Endothelial cell of umbilical vein (primary cell): ENCODE results near the gene CNTNAP1. TPM values are rescaled to one million over a fixed set of nuclear protein-coding genes. Genes with fewer than 3 reads are reported as not detected.

Source experiments
- BruUV-seq: library from RNA; stranded (reverse); fragments of 400-500 nt; replicated peaks from 2 replicates; lab custom pipeline; 2021; lab: Mats Ljungman, UMichigan
- CTCF ChIA-PET: fragments of 300-600, 350-600 bp; sonication (Branson Sonifier 250); formaldehyde crosslinking; loops from one replicate; lab custom pipeline; 2021; ENCODE audit warnings: antibody characterized with exemption, inconsistent platforms; lab: Charles Lee
- POLR2A ChIA-PET: fragments of 300-600, 350-600 bp; sonication (Branson Sonifier 250); formaldehyde crosslinking; loops from one replicate; lab custom pipeline; 2021; ENCODE audit warnings: antibody characterized with exemption, inconsistent platforms; lab: Charles Lee
- DNase-seq: peaks from one replicate; pipeline ENCODE4 v3.0.0-alpha.2; 2011; ENCODE audit warnings: low read depth, low spot score
- FAIRE-seq: peaks from 2 replicates; lab custom pipeline; 2011; peaks lifted over from hg19 to GRCh38; lab: Jason Lieb, UNC
- H2AFZ ChIP-seq: 2 replicates; pipeline ENCODE4 v1.6.0; 2012; ENCODE audit warnings: low read depth, low read length, control low read depth, inconsistent platforms
- H3K27ac ChIP-seq: 2 replicates; pipeline ENCODE4 v1.5.1; 2011; ENCODE audit warnings: low read depth, mild to moderate bottlenecking, control low read depth, low read length, moderate library complexity; ENCODE audit not compliant: insufficient read depth
- H3K27me3 ChIP-seq, 2 experiments: 2 replicates each; pipeline versions ENCODE4 v1.6.0 to v1.6.1; 2011; ENCODE audit warnings: low read length in 2 of 2, mixed read lengths in 1 of 2; ENCODE audit not compliant: control insufficient read depth in 2 of 2, insufficient read depth in 2 of 2
- H3K36me3 ChIP-seq, 2 experiments: 2 replicates in 1 of 2; 3 replicates in 1 of 2; pipeline ENCODE4 v1.5.1; 2011; ENCODE audit warnings: low read length in 2 of 2, mild to moderate bottlenecking in 1 of 2, moderate library complexity in 1 of 2; ENCODE audit not compliant: control insufficient read depth in 2 of 2, insufficient read depth in 2 of 2; ENCODE audit errors: extremely low read depth in 1 of 2
- H3K4me1 ChIP-seq: 3 replicates; pipeline ENCODE4 v1.5.1; 2011; ENCODE audit warnings: mild to moderate bottlenecking, low read length; ENCODE audit not compliant: control insufficient read depth, insufficient read depth; ENCODE audit errors: extremely low read depth
- H3K4me2 ChIP-seq: 2 replicates; pipeline ENCODE4 v1.6.1; 2011; ENCODE audit warnings: low read length, control low read depth, mixed read lengths; ENCODE audit not compliant: insufficient read depth
- H3K4me3 ChIP-seq, 3 experiments: fragments of 200-600 bp in 1 of 3; sonication (generic), shearing (Covaris generic) in 1 of 3; replicated peaks in 1 of 3; 2 replicates each; pipeline ENCODE4 v1.5.1; 2011 to 2016; ENCODE audit warnings: control low read depth in 3 of 3, low read length in 3 of 3, mild to moderate bottlenecking in 2 of 3, inconsistent platforms in 1 of 3, low read depth in 1 of 3, moderate library complexity in 1 of 3; ENCODE audit not compliant: insufficient read depth in 1 of 3
- H3K79me2 ChIP-seq: 2 replicates; pipeline ENCODE4 v1.6.0; 2012; ENCODE audit warnings: low read length, inconsistent platforms; ENCODE audit not compliant: control insufficient read depth, insufficient read depth
- H3K9ac ChIP-seq: replicated peaks from 2 replicates; pipeline ENCODE3; 2011; ENCODE audit warnings: low read length, control low read depth; ENCODE audit not compliant: insufficient read depth; ENCODE audit errors: extremely low read depth
- H3K9me1 ChIP-seq: replicated peaks from 3 replicates; pipeline ENCODE4 v1.6.0; 2011; ENCODE audit warnings: mild to moderate bottlenecking, low read length; ENCODE audit not compliant: control insufficient read depth, insufficient read depth; ENCODE audit errors: extremely low read depth
- H3K9me3 ChIP-seq: replicated peaks from 2 replicates; pipeline ENCODE4 v1.5.1; 2012; ENCODE audit warnings: low read length, inconsistent platforms; ENCODE audit not compliant: control insufficient read depth, insufficient read depth
- H4K20me1 ChIP-seq: replicated peaks from 2 replicates; pipeline ENCODE3; 2011; ENCODE audit warnings: mild to moderate bottlenecking, low read length; ENCODE audit not compliant: control insufficient read depth, insufficient read depth; ENCODE audit errors: extremely low read depth
- EZH2 ChIP-seq: IDR thresholded peaks from 2 replicates; pipeline ENCODE4 v1.6.1; 2012; ENCODE audit warnings: borderline replicate concordance, low read depth, mild to moderate bottlenecking, moderate library complexity, low read length, inconsistent platforms; ENCODE audit not compliant: severe bottlenecking
- FOS ChIP-seq: IDR thresholded peaks from 2 replicates; pipeline ENCODE4 v1.6.1; 2011; ENCODE audit warnings: mild to moderate bottlenecking, low read length, moderate library complexity, borderline replicate concordance; ENCODE audit not compliant: insufficient read depth
- GATA2 ChIP-seq: IDR thresholded peaks from 2 replicates; pipeline ENCODE4 v1.7.0; 2011; ENCODE audit warnings: low read depth, mild to moderate bottlenecking, moderate library complexity, mixed read lengths, low read length; ENCODE audit not compliant: insufficient read length, insufficient read depth
- JUN ChIP-seq: IDR thresholded peaks from 2 replicates; pipeline ENCODE4 v1.6.1; 2011; ENCODE audit warnings: borderline replicate concordance, low read depth; ENCODE audit not compliant: insufficient read length, insufficient read depth
- MYC ChIP-seq: IDR thresholded peaks from one replicate; pipeline ENCODE4 v1.6.1; 2011; ENCODE audit warnings: mild to moderate bottlenecking, low read depth, low read length
- POLR2A ChIP-seq: IDR thresholded peaks from 2 replicates; pipeline ENCODE4 v1.6.1; 2012; ENCODE audit warnings: low read depth, mild to moderate bottlenecking, control low read depth, low read length
- POLR2AphosphoS5 ChIP-seq: IDR thresholded peaks from 2 replicates; pipeline ENCODE4 v1.6.1; 2012; ENCODE audit warnings: low read depth, mild to moderate bottlenecking, control low read depth, low read length, moderate library complexity; ENCODE audit not compliant: insufficient read depth
- dilution Hi-C: fragments of 300-500 bp; cut with MboI; formaldehyde crosslinking; loops from one replicate; pipeline ENCODE4 v1.15.0; 2019; ENCODE audit warnings: low sequenced_read_pairs; ENCODE audit not compliant: extremely low pct_ligation_motif_present
- intact Hi-C: fragments of 100-400 bp; cut with micrococcal nuclease; formaldehyde crosslinking; loops from one replicate; pipeline ENCODE4 v1.10.0; 2022
- polyA plus RNA-seq, 4 experiments: library from polyadenylated mRNA; depleted of rRNA in 3 of 4; stranded (reverse) in 3 of 4; unstranded in 1 of 4; fragments of >200 nt; gene quantifications; 2 replicates each; pipeline versions ENCODE4 v1.2.1 to v1.2.3, GENCODE V29; 2011 to 2012; ENCODE audit warnings: missing spikeins in 1 of 4
- total RNA-seq: library from RNA; stranded (reverse); gene quantifications from 2 replicates; pipeline ENCODE4 v1.2.3, GENCODE V29; 2021
- TF ChIP-seq, protein P1 (sequence below), 2 donors: IDR thresholded peaks; 1 replicate in 1 of 2; 2 replicates in 1 of 2; pipeline ENCODE4 v1.5.1; 2011; ENCODE audit warnings: low read length in 2 of 2, mild to moderate bottlenecking in 2 of 2, moderate library complexity in 2 of 2, control low read depth in 1 of 2, inconsistent platforms in 1 of 2, low read depth in 1 of 2; ENCODE audit not compliant: insufficient read depth in 1 of 2; ENCODE audit errors: extremely low read depth in 1 of 2
- TF ChIP-seq, protein P2 (sequence below): IDR thresholded peaks from 2 replicates; pipeline ENCODE4 v1.6.1; 2011; ENCODE audit not compliant: insufficient read depth, insufficient read length

CNTNAP1 gene
- total and polyA plus RNA-seq, 2 donors (not counting 3 experiments of a cell fraction or from before 2014, with no cell fraction given), result 26.3 to 44.8 TPM

DNA sequence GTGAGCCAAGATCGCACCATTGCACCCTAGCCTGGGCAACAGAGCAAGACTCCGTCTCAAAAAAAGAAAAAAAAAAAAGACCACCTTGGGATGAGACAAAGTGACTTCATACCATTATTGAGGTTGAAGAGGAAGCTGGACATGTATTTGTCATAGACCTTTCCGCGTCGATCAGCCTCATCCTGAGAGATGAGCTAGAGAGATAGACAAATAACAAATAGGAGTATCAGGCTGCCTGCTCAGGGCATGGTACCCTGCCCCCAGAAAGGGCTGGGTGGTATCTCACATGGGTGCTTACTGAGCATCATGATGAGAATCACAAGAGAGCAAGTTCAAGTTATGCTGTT lies 22.1 kb downstream of the CNTNAP1 start:
- Histone ChIP-seq H3K27ac (no peak overlapping the region), H3K9me1 (no peaks in the 10 kb centered on the region), H3K9me3 (no peaks in the 10 kb centered on the region), H3K27me3 (no peaks in the 10 kb centered on the region), H4K20me1 (no peaks in the 10 kb centered on the region), H3K36me3 (peaks cover 13 to 50% of the 10 kb centered on the region in 2 experiments), H3K4me2 (no peak overlapping the region), H3K4me3 (no peak overlapping the region), H3K9ac (no peak overlapping the region), H2AFZ (no peak overlapping the region), H3K4me1 (no peaks in the 10 kb centered on the region), H3K79me2 (no peaks in the 10 kb centered on the region)
- POLR2A ChIA-PET, result no interaction called here
- dilution Hi-C loops (no loop called here), intact Hi-C loops (no loop called here)
- DNase-seq (no peak), FAIRE-seq (no peak)
- CTCF ChIA-PET, result interaction anchor here (0.9 to 1.4 kb wide), 2 partner anchors 126 to 225 kb away, joined by 3 to 4 read pairs; no protein-coding TSS in a partner anchor
- no TSS peak for BruUV-seq
- TF ChIP-seq EZH2 (no peak), FOS (no peak), JUN (no peak), POLR2AphosphoS5 (no peak), GATA2 (no peak), POLR2A (no peak), MYC (no peak)
- TF ChIP-seq, protein P1, sequence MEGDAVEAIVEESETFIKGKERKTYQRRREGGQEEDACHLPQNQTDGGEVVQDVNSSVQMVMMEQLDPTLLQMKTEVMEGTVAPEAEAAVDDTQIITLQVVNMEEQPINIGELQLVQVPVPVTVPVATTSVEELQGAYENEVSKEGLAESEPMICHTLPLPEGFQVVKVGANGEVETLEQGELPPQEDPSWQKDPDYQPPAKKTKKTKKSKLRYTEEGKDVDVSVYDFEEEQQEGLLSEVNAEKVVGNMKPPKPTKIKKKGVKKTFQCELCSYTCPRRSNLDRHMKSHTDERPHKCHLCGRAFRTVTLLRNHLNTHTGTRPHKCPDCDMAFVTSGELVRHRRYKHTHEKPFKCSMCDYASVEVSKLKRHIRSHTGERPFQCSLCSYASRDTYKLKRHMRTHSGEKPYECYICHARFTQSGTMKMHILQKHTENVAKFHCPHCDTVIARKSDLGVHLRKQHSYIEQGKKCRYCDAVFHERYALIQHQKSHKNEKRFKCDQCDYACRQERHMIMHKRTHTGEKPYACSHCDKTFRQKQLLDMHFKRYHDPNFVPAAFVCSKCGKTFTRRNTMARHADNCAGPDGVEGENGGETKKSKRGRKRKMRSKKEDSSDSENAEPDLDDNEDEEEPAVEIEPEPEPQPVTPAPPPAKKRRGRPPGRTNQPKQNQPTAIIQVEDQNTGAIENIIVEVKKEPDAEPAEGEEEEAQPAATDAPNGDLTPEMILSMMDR (IDR thresholded peaks at IDR 0.05; ENCODE audit: extremely low read depth in 1 of 2, insufficient read depth in 1 of 2, low read depth in 1 of 2, low read length in 2 of 2), result no peak
- TF ChIP-seq, protein P2, sequence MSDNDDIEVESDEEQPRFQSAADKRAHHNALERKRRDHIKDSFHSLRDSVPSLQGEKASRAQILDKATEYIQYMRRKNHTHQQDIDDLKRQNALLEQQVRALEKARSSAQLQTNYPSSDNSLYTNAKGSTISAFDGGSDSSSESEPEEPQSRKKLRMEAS, result no peak
